ENCODE results near the gene RAMAC. TPM values are rescaled to one million over a fixed set of nuclear protein-coding genes. Genes with fewer than 3 reads are reported as not detected.

The RAMAC gene
- total and polyA plus RNA-seq, 2 of the 4 experiments (the other 2 are of a cell fraction): 23.6 to 29.6 TPM

- intact Hi-C loops (cut with micrococcal nuclease): loop anchor here (10.0 kb wide), 1 partner anchor 269 kb away; the partner anchor contains the start of gene BNC1
Measured at GRCh38 chr15:83015361-83015760, 29.4 kb downstream of the RAMAC start.

More at GRCh38 chr15:83015361-83015760, 29.4 kb downstream of the RAMAC start:
- DNase-seq (no peak), ATAC-seq (ENCODE audit: low read depth) (no peak)
- in situ Hi-C loops (cut with MboI; ENCODE audit: low sequenced_read_pairs) (no loop called here), dilution Hi-C loops (cut with HindIII; ENCODE audit: low sequenced_read_pairs, unreplicated experiment) (no loop called here)
- H2BK5ac ChIP-seq (ENCODE audit: low read depth, low read length, poor library complexity, severe bottlenecking): no peak overlapping the region
- TF ChIP-seq CHD1 (IDR thresholded peaks at IDR 0.05; ENCODE audit: low read depth, low read length): no peak
- no peak for TF ChIP-seq NFE2L2 (IDR thresholded peaks at IDR 0.05; ENCODE audit: low read depth, low read length)
- no peak for TF ChIP-seq RCOR1 (IDR thresholded peaks at IDR 0.05; ENCODE audit: insufficient replicate concordance, low read length)
- no peak for TF ChIP-seq BHLHE40 (IDR thresholded peaks at IDR 0.05; ENCODE audit: low read depth, low read length)
- no peak for TF ChIP-seq MAZ (IDR thresholded peaks at IDR 0.05; ENCODE audit: borderline replicate concordance, low read depth, low read length)
- no peak for TF ChIP-seq SMC3 (IDR thresholded peaks at IDR 0.05; ENCODE audit: low read depth, low read length)
- no peak for TF ChIP-seq ELK1 (IDR thresholded peaks at IDR 0.05; ENCODE audit: borderline replicate concordance, low read depth, low read length)
- no peak for TF ChIP-seq RAD21 (IDR thresholded peaks at IDR 0.05; ENCODE audit: low read length)
- no peak for TF ChIP-seq MAFK (IDR thresholded peaks at IDR 0.05; ENCODE audit: low read depth, low read length)
- no peak for TF ChIP-seq CEBPB (IDR thresholded peaks at IDR 0.05; ENCODE audit: low read depth, low read length)
- TF ChIP-seq, protein P1, sequence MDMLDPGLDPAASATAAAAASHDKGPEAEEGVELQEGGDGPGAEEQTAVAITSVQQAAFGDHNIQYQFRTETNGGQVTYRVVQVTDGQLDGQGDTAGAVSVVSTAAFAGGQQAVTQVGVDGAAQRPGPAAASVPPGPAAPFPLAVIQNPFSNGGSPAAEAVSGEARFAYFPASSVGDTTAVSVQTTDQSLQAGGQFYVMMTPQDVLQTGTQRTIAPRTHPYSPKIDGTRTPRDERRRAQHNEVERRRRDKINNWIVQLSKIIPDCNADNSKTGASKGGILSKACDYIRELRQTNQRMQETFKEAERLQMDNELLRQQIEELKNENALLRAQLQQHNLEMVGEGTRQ (IDR thresholded peaks at IDR 0.05; ENCODE audit: low read depth, low read length): no peak
- no peak for TF ChIP-seq FOS (IDR thresholded peaks at IDR 0.05; ENCODE audit: low read depth, low read length)
- TF ChIP-seq POLR2A (IDR thresholded peaks at IDR 0.05; ENCODE audit: low read depth, low read length): no peak
- TF ChIP-seq RFX5 (IDR thresholded peaks at IDR 0.05; ENCODE audit: low read depth, low read length): no peak
- TF ChIP-seq MXI1 (IDR thresholded peaks at IDR 0.05; ENCODE audit: borderline replicate concordance, low read depth, low read length): no peak
- POLR2A ChIA-PET (ENCODE audit: unreplicated experiment): no interaction called here
- H2AFZ ChIP-seq (replicated peaks; ENCODE audit: low read length, poor library complexity): no peak overlapping the region
- H4K5ac ChIP-seq (ENCODE audit: low read depth, low read length): no peak overlapping the region
- H3K27me3 ChIP-seq (ENCODE audit: control insufficient read depth, insufficient read depth, low read length): no peaks in the 10 kb centered on the region
- H2BK15ac ChIP-seq (ENCODE audit: low read depth, low read length): no peak overlapping the region
- H2BK120ac ChIP-seq (ENCODE audit: low read depth, low read length): no peak overlapping the region
- no peak overlapping the region for H2BK20ac ChIP-seq (ENCODE audit: low read depth, low read length)
- H4K8ac ChIP-seq (ENCODE audit: low read depth in 2 of 2, low read length in 2 of 2): no peak overlapping the region
- no peak overlapping the region for H2AK5ac ChIP-seq (ENCODE audit: low read depth, low read length)
- no peak overlapping the region for H3K4ac ChIP-seq (ENCODE audit: low read depth, low read length)
- peaks cover 8% of the 10 kb centered on the region for H3K4me1 ChIP-seq (ENCODE audit: control insufficient read depth, insufficient read depth, low read length)
- no peak overlapping the region for H2AK9ac ChIP-seq (replicated peaks; ENCODE audit: low read depth, low read length, poor library complexity)
- no TSS peak for BruUV-seq (replicated peaks)
- H4K20me1 ChIP-seq (ENCODE audit: insufficient read depth, low read length): peaks cover 3% of the 10 kb centered on the region; the same call in 1 of the 2 replicates
- no peak overlapping the region for H3K18ac ChIP-seq (ENCODE audit: low read depth, low read length)
- H3K4me2 ChIP-seq (ENCODE audit: low read depth, low read length): no peak overlapping the region
- no peak overlapping the region for H3K27ac ChIP-seq (ENCODE audit: insufficient read depth, low read length)
- no peak overlapping the region for H3K56ac ChIP-seq (ENCODE audit: extremely low read depth, insufficient read depth, low read length)
- H3K9ac ChIP-seq (ENCODE audit: low read depth, low read length): no peak overlapping the region
- no peak overlapping the region for H4K91ac ChIP-seq (ENCODE audit: insufficient read depth, low read depth, low read length)
- no peak overlapping the region for H3K23ac ChIP-seq (ENCODE audit: low read depth, low read length)
- H3K9me1 ChIP-seq (ENCODE audit: insufficient read depth, low read length): peaks cover 9% of the 10 kb centered on the region; the same call in 1 of the 2 replicates
- peaks cover 19% of the 10 kb centered on the region for H3K36me3 ChIP-seq (ENCODE audit: control insufficient read depth, insufficient read depth, low read length)
- H3K14ac ChIP-seq (replicated peaks; ENCODE audit: low read depth, low read length): no peak overlapping the region
- H3K4me3 ChIP-seq (ENCODE audit: insufficient read depth, low read depth, low read length): no peak overlapping the region
- CTCF ChIA-PET: no interaction called here
- 100% methylated on average over 2 of the region's 4 CpGs; no CpG with 5 or more reads in 1 of the 2 experiments for WGBS, 2 experiments (ENCODE audit: extremely low coverage in 2 of 2, insufficient read length in 1 of 2)
- H3K9me3 ChIP-seq (ENCODE audit: control insufficient read depth, insufficient read depth, low read length): no peaks in the 10 kb centered on the region
- peaks cover 13 to 32% of the 10 kb centered on the region in 2 experiments; a peak in 3 of 4 replicates for H3K79me1 ChIP-seq (ENCODE audit: low read depth in 1 of 2, low read length in 2 of 2)
